GM12878 (cell line): ENCODE data around the gene MYO6.

ENCODE experiments used
- CTCF ChIP-seq, 3 experiments: IDR thresholded peaks in 2 of 3; conservative IDR thresholded peaks in 1 of 3; 2 replicates each; pipeline ENCODE4 v1.5.1; 2011; ENCODE audit warnings: low read depth in 3 of 3, low read length in 3 of 3, mild to moderate bottlenecking in 3 of 3, control low read depth in 2 of 3, moderate library complexity in 2 of 3, inconsistent platforms in 1 of 3, mixed read lengths in 1 of 3; ENCODE audit not compliant: control insufficient read depth in 2 of 3, insufficient read depth in 1 of 3; ENCODE audit errors: extremely low read depth in 1 of 3
- E2F4 ChIP-seq: IDR thresholded peaks from 2 replicates; pipeline ENCODE4 v1.6.1; 2012; ENCODE audit warnings: low read depth, low read length, improper control_type of control experiment
- E4F1 ChIP-seq: fragments of 450-650 bp; IDR thresholded peaks from 2 replicates; pipeline ENCODE4 v1.6.1; 2018; ENCODE audit warnings: borderline replicate concordance, mild to moderate bottlenecking; ENCODE audit not compliant: partially characterized antibody
- ESRRA ChIP-seq: IDR thresholded peaks from 2 replicates; pipeline ENCODE4 v1.6.1; 2012; ENCODE audit warnings: mild to moderate bottlenecking, low read length, improper control_type of control experiment
- HCFC1 ChIP-seq: fragments of 150-350 bp; IDR thresholded peaks from 2 replicates; pipeline ENCODE4 v1.6.1; 2014; ENCODE audit warnings: low read length
- JUNB ChIP-seq: IDR thresholded peaks from 2 replicates; pipeline ENCODE4 v1.6.1; 2016; ENCODE audit warnings: antibody characterized with exemption, mild to moderate bottlenecking
- MAX ChIP-seq: IDR thresholded peaks from 2 replicates; pipeline ENCODE4 v1.6.1; 2012; ENCODE audit warnings: low read depth, low read length, improper control_type of control experiment
- PML ChIP-seq: IDR thresholded peaks from 2 replicates; pipeline ENCODE4 v1.6.1; 2012; ENCODE audit warnings: low read length, inconsistent platforms
- SPI1 ChIP-seq: IDR thresholded peaks from 2 replicates; pipeline ENCODE4 v1.6.1; 2011; ENCODE audit warnings: low read depth, mild to moderate bottlenecking, low read length, moderate library complexity, borderline replicate concordance; ENCODE audit not compliant: insufficient read depth
- TAF1 ChIP-seq: IDR thresholded peaks from 2 replicates; pipeline ENCODE4 v1.6.1; 2011; ENCODE audit warnings: mild to moderate bottlenecking, low read depth, low read length, borderline replicate concordance
- TCF7 ChIP-seq: IDR thresholded peaks from 2 replicates; pipeline ENCODE4 v1.6.1; 2014; ENCODE audit warnings: antibody characterized with exemption, borderline replicate concordance
- YY1 ChIP-seq: IDR thresholded peaks from 2 replicates; pipeline ENCODE4 v1.6.1; 2011; ENCODE audit warnings: low read depth, mild to moderate bottlenecking, low read length

- TF ChIP-seq HCFC1: no peak
- no peak for TF ChIP-seq SPI1
- no peak for TF ChIP-seq PML
- no peak for TF ChIP-seq CTCF (IDR thresholded peaks at IDR 0.05 in 2 of 3, conservative IDR thresholded peaks at IDR 0.05 in 1 of 3; ENCODE audit: control insufficient read depth in 2 of 3, extremely low read depth in 1 of 3, insufficient read depth in 1 of 3, low read depth in 3 of 3, low read length in 3 of 3)
- no peak for TF ChIP-seq TAF1
- TF ChIP-seq E4F1: no peak
- no peak for TF ChIP-seq JUNB
- no peak for TF ChIP-seq YY1
- no peak for TF ChIP-seq ESRRA
- no peak for TF ChIP-seq E2F4
- no peak for TF ChIP-seq TCF7
- no peak for TF ChIP-seq MAX
These were observed 13.0 kb downstream of the MYO6 start for GRCh38 chr6:75762063-75762462.
